ENCODE measurements around the gene SNX11. TPM values are rescaled to one million over a fixed set of nuclear protein-coding genes. Genes with fewer than 3 reads are reported as not detected.
"Not testable (repeated sequence)": the region's sequence is repeated elsewhere in the genome, so short reads cannot be mapped to it uniquely, and the experiment has no call there.

SNX11 gene
- total RNA-seq, 2 experiments from 2014 or later, result 12.0 to 17.6 TPM

GRCh38 chr17:48067245-48067644, 40.3 kb upstream of the SNX11 start:
- peaks cover 89% of the 10 kb centered on the region for H3K36me3 ChIP-seq (ENCODE audit: insufficient read depth, low read length)

GRCh38 chr17:48067808-48068207, 39.8 kb upstream of the SNX11 start:
- H3K4me2 ChIP-seq (ENCODE audit: low read length); BruUV-seq (replicated peaks); H3K79me2 ChIP-seq (ENCODE audit: insufficient read depth, low read depth, low read length); H2AFZ ChIP-seq (ENCODE audit: low read length); H3K4me1 ChIP-seq (ENCODE audit: insufficient read depth, low read length, poor library complexity, severe bottlenecking); DNase-seq (ENCODE audit: low spot score); intact Hi-C loops (cut with micrococcal nuclease; ENCODE audit: unreplicated experiment); H4K20me1 ChIP-seq (ENCODE audit: insufficient read depth, low read length); H3K9me3 ChIP-seq (ENCODE audit: low read length); H3K9me2 ChIP-seq (ENCODE audit: insufficient read depth, low read length); H3K4me3 ChIP-seq (ENCODE audit: low read depth, low read length, poor library complexity, severe bottlenecking); H3K27ac ChIP-seq (ENCODE audit: low read depth, low read length, poor library complexity, severe bottlenecking): not testable (repeated sequence)
- peaks cover 89% of the 10 kb centered on the region for H3K36me3 ChIP-seq (ENCODE audit: insufficient read depth, low read length)
- CTCF ChIA-PET (ENCODE audit: unreplicated experiment), result interaction anchor here (0.7 to 1.0 kb wide), 2 partner anchors 13 to 19 kb away, joined by 3 read pairs; no protein-coding TSS in a partner anchor
- POLR2A ChIA-PET, result interaction anchor here (0.9 to 1.5 kb wide), 4 partner anchors 8 to 13 kb away, joined by 3 to 8 read pairs (median 4); no protein-coding TSS in a partner anchor

More at GRCh38 chr17:48067245-48067644, 40.3 kb upstream of the SNX11 start:
- H3K9me2 ChIP-seq (ENCODE audit: insufficient read depth, low read length), result no peaks in the 10 kb centered on the region
- no peak overlapping the region for H3K4me2 ChIP-seq (ENCODE audit: low read length)
- intact Hi-C loops (cut with micrococcal nuclease; ENCODE audit: unreplicated experiment), result no loop called here
- no peak for DNase-seq (ENCODE audit: low spot score)
- no peak overlapping the region for H3K4me3 ChIP-seq (ENCODE audit: low read depth, low read length, poor library complexity, severe bottlenecking)
- H3K27ac ChIP-seq (ENCODE audit: low read depth, low read length, poor library complexity, severe bottlenecking), result no peak overlapping the region
- no TSS peak for BruUV-seq (replicated peaks)
- CTCF ChIA-PET (ENCODE audit: unreplicated experiment), result no interaction called here
- H3K4me1 ChIP-seq (ENCODE audit: insufficient read depth, low read length, poor library complexity, severe bottlenecking), result no peaks in the 10 kb centered on the region
- POLR2A ChIA-PET, result interaction anchor here (1.1 to 1.3 kb wide), 2 partner anchors 11 to 13 kb away, joined by 4 to 5 read pairs; no protein-coding TSS in a partner anchor
- TF ChIP-seq EZH2phosphoT487 (IDR thresholded peaks at IDR 0.05; ENCODE audit: borderline replicate concordance, low read depth, low read length), result no peak
- TF ChIP-seq, protein P1, sequence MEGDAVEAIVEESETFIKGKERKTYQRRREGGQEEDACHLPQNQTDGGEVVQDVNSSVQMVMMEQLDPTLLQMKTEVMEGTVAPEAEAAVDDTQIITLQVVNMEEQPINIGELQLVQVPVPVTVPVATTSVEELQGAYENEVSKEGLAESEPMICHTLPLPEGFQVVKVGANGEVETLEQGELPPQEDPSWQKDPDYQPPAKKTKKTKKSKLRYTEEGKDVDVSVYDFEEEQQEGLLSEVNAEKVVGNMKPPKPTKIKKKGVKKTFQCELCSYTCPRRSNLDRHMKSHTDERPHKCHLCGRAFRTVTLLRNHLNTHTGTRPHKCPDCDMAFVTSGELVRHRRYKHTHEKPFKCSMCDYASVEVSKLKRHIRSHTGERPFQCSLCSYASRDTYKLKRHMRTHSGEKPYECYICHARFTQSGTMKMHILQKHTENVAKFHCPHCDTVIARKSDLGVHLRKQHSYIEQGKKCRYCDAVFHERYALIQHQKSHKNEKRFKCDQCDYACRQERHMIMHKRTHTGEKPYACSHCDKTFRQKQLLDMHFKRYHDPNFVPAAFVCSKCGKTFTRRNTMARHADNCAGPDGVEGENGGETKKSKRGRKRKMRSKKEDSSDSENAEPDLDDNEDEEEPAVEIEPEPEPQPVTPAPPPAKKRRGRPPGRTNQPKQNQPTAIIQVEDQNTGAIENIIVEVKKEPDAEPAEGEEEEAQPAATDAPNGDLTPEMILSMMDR (conservative IDR thresholded peaks at IDR 0.05; ENCODE audit: low read length), result no peak
- no peaks in the 10 kb centered on the region for H3K79me2 ChIP-seq (ENCODE audit: insufficient read depth, low read depth, low read length)
- H2AFZ ChIP-seq (ENCODE audit: low read length), result no peak overlapping the region
- no peaks in the 10 kb centered on the region for H3K9me3 ChIP-seq (ENCODE audit: low read length)
- no peaks in the 10 kb centered on the region for H4K20me1 ChIP-seq (ENCODE audit: insufficient read depth, low read length)

- ChIA-PET CTCF (ENCODE audit: unreplicated experiment) (interaction anchor here (0.5 to 1.0 kb wide), 3 partner anchors 9 to 20 kb away, joined by 3 read pairs; no protein-coding TSS in a partner anchor), POLR2A (interaction anchor here (0.6 to 1.5 kb wide), 5 partner anchors 8 to 889 kb away, joined by 3 to 8 read pairs (median 4); no protein-coding TSS in a partner anchor)
- Histone ChIP-seq H4K20me1 (ENCODE audit: insufficient read depth, low read length) (no peaks in the 10 kb centered on the region), H2AFZ (ENCODE audit: low read length) (no peak overlapping the region), H3K9me3 (ENCODE audit: low read length) (no peaks in the 10 kb centered on the region), H3K4me3 (ENCODE audit: low read depth, low read length, poor library complexity, severe bottlenecking) (no peak overlapping the region), H3K36me3 (ENCODE audit: insufficient read depth, low read length) (peaks cover 89% of the 10 kb centered on the region), H3K27ac (ENCODE audit: low read depth, low read length, poor library complexity, severe bottlenecking) (no peak overlapping the region), H3K79me2 (ENCODE audit: insufficient read depth, low read depth, low read length) (no peaks in the 10 kb centered on the region), H3K9me2 (ENCODE audit: insufficient read depth, low read length) (no peaks in the 10 kb centered on the region), H3K4me1 (ENCODE audit: insufficient read depth, low read length, poor library complexity, severe bottlenecking) (no peaks in the 10 kb centered on the region), H3K4me2 (ENCODE audit: low read length) (no peak overlapping the region)
- TF ChIP-seq, protein P1 (conservative IDR thresholded peaks at IDR 0.05; ENCODE audit: low read length), result peak; percentile 65
- TF ChIP-seq EZH2phosphoT487 (IDR thresholded peaks at IDR 0.05; ENCODE audit: borderline replicate concordance, low read depth, low read length), result no peak
- no TSS peak for BruUV-seq (replicated peaks)
- intact Hi-C loops (cut with micrococcal nuclease; ENCODE audit: unreplicated experiment), result no loop called here
- DNase-seq (ENCODE audit: low spot score), result peak; percentile 23
Measured at GRCh38 chr17:48068491-48068961, 39.0 kb upstream of the SNX11 start.

Data from OCI-LY7 (cell line).